SU-DHL-6 (cell line): ENCODE data around the gene GLO1.

Source experiments
- H2AFZ ChIP-seq: fragments of 200-600 bp; sonication (generic); 2 replicates; pipeline ENCODE4 v1.6.1; 2014; ENCODE audit warnings: low read depth, mild to moderate bottlenecking, moderate library complexity, mixed read lengths, antibody characterized with exemption, low read length; ENCODE audit not compliant: severe bottlenecking
- H3F3A ChIP-seq: fragments of 200-600 bp; shearing (Covaris generic); 2 replicates; pipeline ENCODE4 v1.6.0; 2016; ENCODE audit warnings: antibody characterized with exemption, mild to moderate bottlenecking; ENCODE audit not compliant: insufficient read depth
- H3K27ac ChIP-seq: fragments of 200-600 bp; sonication (generic); 2 replicates; pipeline ENCODE4 v1.5.1; 2016; ENCODE audit warnings: low read depth, mild to moderate bottlenecking, low read length, moderate library complexity, mixed read lengths
- H3K27me3 ChIP-seq: fragments of 200-600 bp; sonication (generic), shearing (Covaris generic); 2 replicates; pipeline ENCODE4 v1.6.0; 2014; ENCODE audit warnings: mild to moderate bottlenecking, low read length
- H3K36me3 ChIP-seq: fragments of 200-600 bp; sonication (generic); 2 replicates; pipeline ENCODE4 v1.6.1; 2014; ENCODE audit warnings: mild to moderate bottlenecking, low read length, mixed read lengths
- H3K4me2 ChIP-seq: fragments of 300-600, 200-600 bp; shearing (Covaris generic), sonication (generic); 2 replicates; pipeline ENCODE4 v1.6.0; 2014; ENCODE audit warnings: low read length, low read depth, mild to moderate bottlenecking; ENCODE audit not compliant: poor library complexity, severe bottlenecking
- H3K4me3 ChIP-seq: fragments of 200-600 bp; sonication (generic); 2 replicates; pipeline ENCODE4 v1.5.1; 2014; ENCODE audit warnings: antibody characterized with exemption, low read length, mild to moderate bottlenecking, mixed read lengths; ENCODE audit not compliant: insufficient read depth, poor library complexity, severe bottlenecking
- H3K79me2 ChIP-seq: fragments of 200-600 bp; sonication (generic); 2 replicates; pipeline ENCODE4 v1.6.1; 2014; ENCODE audit warnings: mild to moderate bottlenecking, low read length, moderate library complexity; ENCODE audit not compliant: insufficient read depth
- H3K9ac ChIP-seq: fragments of 200-600 bp; sonication (generic); 2 replicates; pipeline ENCODE4 v1.7.0; 2014; ENCODE audit warnings: mild to moderate bottlenecking, low read length
- H3K9me2 ChIP-seq: fragments of 200-600 bp; sonication (generic); replicated peaks from 2 replicates; pipeline ENCODE4 v1.6.1; 2014; ENCODE audit warnings: low read length; ENCODE audit not compliant: insufficient read depth
- H3K9me3 ChIP-seq: fragments of 200-600 bp; sonication (generic); 2 replicates; pipeline ENCODE4 v1.6.1; 2014; ENCODE audit warnings: low read length, mixed read lengths; ENCODE audit not compliant: insufficient read depth
- H4K20me1 ChIP-seq: fragments of 200-600 bp; sonication (generic); 2 replicates; pipeline ENCODE4 v1.6.1; 2014; ENCODE audit warnings: low read depth, mild to moderate bottlenecking, antibody characterized with exemption, low read length, moderate library complexity, mixed read lengths
- CTCF ChIP-seq: fragments of 200-600 bp; sonication (generic); IDR thresholded peaks from one replicate; pipeline ENCODE4 v1.5.1; 2017; ENCODE audit warnings: antibody characterized with exemption, mild to moderate bottlenecking, low read length, moderate library complexity; ENCODE audit not compliant: insufficient read depth, poor library complexity, severe bottlenecking
- EZH2phosphoT487 ChIP-seq: fragments of 200-600 bp; sonication (generic), shearing (Covaris generic); conservative IDR thresholded peaks from 2 replicates; pipeline ENCODE4 v1.6.1; 2018; ENCODE audit warnings: mild to moderate bottlenecking, antibody characterized with exemption, low read length, moderate library complexity, mixed read lengths

Gene GLO1

GRCh38 chr6:38636027-38636426 is 66.9 kb downstream of the GLO1 start:
- TF ChIP-seq CTCF (no peak), EZH2phosphoT487 (no peak)
- no peak overlapping the region for H3K4me3 ChIP-seq
- no peak overlapping the region for H3K4me2 ChIP-seq
- no peak overlapping the region for H2AFZ ChIP-seq
- no peaks in the 10 kb centered on the region for H3K79me2 ChIP-seq
- no peaks in the 10 kb centered on the region for H3K27me3 ChIP-seq
- no peaks in the 10 kb centered on the region for H4K20me1 ChIP-seq
- peaks cover 14% of the 10 kb centered on the region for H3F3A ChIP-seq
- no peak overlapping the region for H3K9ac ChIP-seq
- H3K27ac ChIP-seq, result no peak overlapping the region
- no peaks in the 10 kb centered on the region for H3K9me3 ChIP-seq
- no peaks in the 10 kb centered on the region for H3K9me2 ChIP-seq
- no peaks in the 10 kb centered on the region for H3K36me3 ChIP-seq

GRCh38 chr6:38634518-38634917 is 68.4 kb downstream of the GLO1 start:
- Histone ChIP-seq H3K27me3 (no peaks in the 10 kb centered on the region), H3K9ac (no peak overlapping the region), H3K4me2 (no peak overlapping the region), H4K20me1 (no peaks in the 10 kb centered on the region), H3K79me2 (no peaks in the 10 kb centered on the region), H3K9me3 (no peaks in the 10 kb centered on the region), H3K36me3 (no peaks in the 10 kb centered on the region), H3F3A (peaks cover 14% of the 10 kb centered on the region), H2AFZ (no peak overlapping the region), H3K27ac (no peak overlapping the region), H3K4me3 (no peak overlapping the region), H3K9me2 (no peaks in the 10 kb centered on the region)
- TF ChIP-seq EZH2phosphoT487 (no peak), CTCF (no peak)

- H3K9me2 ChIP-seq, result no peaks in the 10 kb centered on the region
- H3K9me3 ChIP-seq, result no peaks in the 10 kb centered on the region
- no peak overlapping the region for H2AFZ ChIP-seq
- no peaks in the 10 kb centered on the region for H3K36me3 ChIP-seq
- H3K27me3 ChIP-seq, result no peaks in the 10 kb centered on the region
- H3K9ac ChIP-seq, result no peak overlapping the region
- H3K4me3 ChIP-seq, result no peak overlapping the region
- H3K27ac ChIP-seq, result no peak overlapping the region
- H4K20me1 ChIP-seq, result no peaks in the 10 kb centered on the region
- no peak overlapping the region for H3K4me2 ChIP-seq
- H3F3A ChIP-seq, result no peaks in the 10 kb centered on the region
- TF ChIP-seq EZH2phosphoT487, result no peak
- no peak for TF ChIP-seq CTCF
- H3K79me2 ChIP-seq, result no peaks in the 10 kb centered on the region; the same call in 1 of the 2 replicates
Measured at GRCh38 chr6:38632490-38632889, 70.5 kb downstream of the GLO1 start.
